Measurements from ENCODE around the gene PARM1.

Gene PARM1

DNA sequence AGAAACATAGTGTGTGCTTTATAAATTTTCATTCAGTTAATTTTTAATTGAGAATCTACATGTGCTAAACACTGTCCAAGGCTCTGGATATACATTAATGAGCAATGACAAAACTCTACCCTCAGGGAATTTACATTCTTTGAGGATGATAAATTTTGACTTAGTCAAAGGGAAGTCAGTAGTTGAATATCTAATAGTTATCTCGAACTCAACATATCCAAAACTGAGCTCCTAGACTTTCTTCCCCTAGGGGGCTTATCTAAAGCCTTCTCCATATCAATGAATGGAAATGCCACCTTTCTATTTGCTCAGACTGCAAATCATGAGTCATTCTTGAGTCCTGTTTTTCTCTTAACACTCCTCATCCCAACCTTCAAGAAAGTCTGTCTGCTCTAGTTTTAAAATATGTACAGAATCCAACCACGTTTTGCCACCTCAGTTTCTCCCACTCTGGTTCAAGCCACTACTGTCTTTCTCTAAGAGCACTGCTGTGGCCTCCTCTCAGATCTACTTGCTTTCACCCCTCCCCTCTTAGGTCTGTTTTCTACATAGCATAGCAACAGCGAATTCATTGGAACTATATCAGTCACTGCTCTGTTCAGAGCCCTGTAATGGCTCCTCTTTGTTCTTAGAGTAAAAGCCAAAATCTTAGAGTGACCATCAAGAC is 9.5 kb downstream of the PARM1 start:
- TF ChIP-seq TAF1 (IDR thresholded peaks at IDR 0.05; ENCODE audit: low read depth) (no peak), TCF12 (IDR thresholded peaks at IDR 0.05; ENCODE audit: low read depth) (no peak), EGR1 (IDR thresholded peaks at IDR 0.05) (no peak), ZBTB7A (IDR thresholded peaks at IDR 0.05; ENCODE audit: low read depth) (no peak), FOXM1 (IDR thresholded peaks at IDR 0.05; ENCODE audit: borderline replicate concordance, low read depth) (no peak), EP300 (IDR thresholded peaks at IDR 0.05; ENCODE audit: borderline replicate concordance) (no peak)

DNA sequence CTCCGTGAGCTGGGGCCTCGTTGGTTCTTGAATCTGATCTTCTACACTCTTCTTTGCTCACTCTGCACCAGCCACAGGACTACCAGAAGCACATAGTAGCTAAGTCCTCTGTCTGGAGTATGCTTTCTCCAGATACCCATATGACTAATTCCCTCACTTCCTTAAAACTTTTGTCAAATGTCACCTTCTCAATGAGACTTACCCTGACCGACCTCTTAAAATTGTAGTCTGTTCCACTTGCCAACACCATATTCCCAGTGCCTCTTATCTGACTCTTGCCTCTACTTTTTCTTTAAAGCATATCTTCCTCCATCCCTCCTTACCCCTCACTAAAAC is 10.0 kb downstream of the PARM1 start:
- TF ChIP-seq, protein P1, sequence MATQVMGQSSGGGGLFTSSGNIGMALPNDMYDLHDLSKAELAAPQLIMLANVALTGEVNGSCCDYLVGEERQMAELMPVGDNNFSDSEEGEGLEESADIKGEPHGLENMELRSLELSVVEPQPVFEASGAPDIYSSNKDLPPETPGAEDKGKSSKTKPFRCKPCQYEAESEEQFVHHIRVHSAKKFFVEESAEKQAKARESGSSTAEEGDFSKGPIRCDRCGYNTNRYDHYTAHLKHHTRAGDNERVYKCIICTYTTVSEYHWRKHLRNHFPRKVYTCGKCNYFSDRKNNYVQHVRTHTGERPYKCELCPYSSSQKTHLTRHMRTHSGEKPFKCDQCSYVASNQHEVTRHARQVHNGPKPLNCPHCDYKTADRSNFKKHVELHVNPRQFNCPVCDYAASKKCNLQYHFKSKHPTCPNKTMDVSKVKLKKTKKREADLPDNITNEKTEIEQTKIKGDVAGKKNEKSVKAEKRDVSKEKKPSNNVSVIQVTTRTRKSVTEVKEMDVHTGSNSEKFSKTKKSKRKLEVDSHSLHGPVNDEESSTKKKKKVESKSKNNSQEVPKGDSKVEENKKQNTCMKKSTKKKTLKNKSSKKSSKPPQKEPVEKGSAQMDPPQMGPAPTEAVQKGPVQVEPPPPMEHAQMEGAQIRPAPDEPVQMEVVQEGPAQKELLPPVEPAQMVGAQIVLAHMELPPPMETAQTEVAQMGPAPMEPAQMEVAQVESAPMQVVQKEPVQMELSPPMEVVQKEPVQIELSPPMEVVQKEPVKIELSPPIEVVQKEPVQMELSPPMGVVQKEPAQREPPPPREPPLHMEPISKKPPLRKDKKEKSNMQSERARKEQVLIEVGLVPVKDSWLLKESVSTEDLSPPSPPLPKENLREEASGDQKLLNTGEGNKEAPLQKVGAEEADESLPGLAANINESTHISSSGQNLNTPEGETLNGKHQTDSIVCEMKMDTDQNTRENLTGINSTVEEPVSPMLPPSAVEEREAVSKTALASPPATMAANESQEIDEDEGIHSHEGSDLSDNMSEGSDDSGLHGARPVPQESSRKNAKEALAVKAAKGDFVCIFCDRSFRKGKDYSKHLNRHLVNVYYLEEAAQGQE (IDR thresholded peaks at IDR 0.05; ENCODE audit: low read depth), result no peak
- TF ChIP-seq FOXM1 (IDR thresholded peaks at IDR 0.05; ENCODE audit: borderline replicate concordance, low read depth) (no peak), CREB1 (IDR thresholded peaks at IDR 0.05; ENCODE audit: low read depth) (no peak), RAD21 (IDR thresholded peaks at IDR 0.05; ENCODE audit: low read depth) (no peak), CEBPB (IDR thresholded peaks at IDR 0.05) (no peak), TAF1 (IDR thresholded peaks at IDR 0.05; ENCODE audit: low read depth) (no peak), ZBTB7A (IDR thresholded peaks at IDR 0.05; ENCODE audit: low read depth) (no peak), EP300 (IDR thresholded peaks at IDR 0.05; ENCODE audit: borderline replicate concordance) (no peak), YY1 (IDR thresholded peaks at IDR 0.05; ENCODE audit: low read depth) (no peak), NFIC (IDR thresholded peaks at IDR 0.05) (no peak), EGR1 (IDR thresholded peaks at IDR 0.05) (no peak)
- TF ChIP-seq, protein P2, sequence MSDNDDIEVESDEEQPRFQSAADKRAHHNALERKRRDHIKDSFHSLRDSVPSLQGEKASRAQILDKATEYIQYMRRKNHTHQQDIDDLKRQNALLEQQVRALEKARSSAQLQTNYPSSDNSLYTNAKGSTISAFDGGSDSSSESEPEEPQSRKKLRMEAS (IDR thresholded peaks at IDR 0.05), result no peak

DNA sequence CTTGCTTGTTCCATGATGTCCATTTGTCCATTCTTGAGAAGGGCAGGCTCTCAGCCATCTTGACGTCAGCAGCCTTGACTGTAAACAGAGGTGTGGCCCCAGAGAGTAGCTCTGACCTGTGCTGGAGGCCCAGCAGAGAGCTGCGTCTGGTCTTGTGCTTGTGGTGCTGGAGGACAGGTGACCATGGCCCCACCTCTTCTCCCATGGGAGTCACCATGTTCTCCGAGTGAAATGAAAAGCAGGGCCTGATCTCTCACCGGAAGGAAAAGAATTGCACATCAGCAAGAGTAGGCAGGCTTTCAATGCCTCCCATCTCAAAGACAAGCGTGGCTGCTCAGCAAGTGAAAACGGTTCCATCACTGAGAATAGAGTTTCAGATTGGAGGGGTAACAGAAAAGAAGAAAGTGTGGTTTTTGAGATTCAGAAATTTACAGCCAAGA is 11.5 kb downstream of the PARM1 start:
- no peak for TF ChIP-seq EGR1 (IDR thresholded peaks at IDR 0.05)
- no peak for TF ChIP-seq NFIC (IDR thresholded peaks at IDR 0.05)
- TF ChIP-seq, protein P1 (IDR thresholded peaks at IDR 0.05; ENCODE audit: low read depth), result no peak
- TF ChIP-seq FOXM1 (IDR thresholded peaks at IDR 0.05; ENCODE audit: borderline replicate concordance, low read depth), result no peak
- no peak for TF ChIP-seq CEBPB (IDR thresholded peaks at IDR 0.05)
- no peak for TF ChIP-seq TCF12 (IDR thresholded peaks at IDR 0.05; ENCODE audit: low read depth)

DNA sequence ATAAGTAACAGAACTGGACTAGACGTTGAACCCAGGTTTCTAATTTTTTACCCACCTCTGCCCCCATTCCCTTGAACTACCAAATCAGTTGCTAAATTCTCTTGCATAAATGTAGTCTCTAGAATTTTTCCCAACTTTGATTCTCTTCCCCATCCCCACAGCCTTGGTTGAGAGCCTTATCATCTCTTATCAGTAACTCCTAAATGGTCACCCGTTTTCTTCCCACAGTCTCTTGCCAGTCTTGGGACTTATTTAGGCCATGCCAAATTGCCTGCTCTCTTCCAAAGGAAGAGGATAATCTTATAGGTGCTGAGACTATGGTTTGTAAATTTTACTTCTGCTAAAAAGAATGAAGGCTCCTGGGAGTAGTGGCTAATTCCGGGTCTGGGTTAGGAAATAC is 13.3 kb downstream of the PARM1 start:
- no peak for TF ChIP-seq NFIC (IDR thresholded peaks at IDR 0.05)
- TF ChIP-seq, protein P3, sequence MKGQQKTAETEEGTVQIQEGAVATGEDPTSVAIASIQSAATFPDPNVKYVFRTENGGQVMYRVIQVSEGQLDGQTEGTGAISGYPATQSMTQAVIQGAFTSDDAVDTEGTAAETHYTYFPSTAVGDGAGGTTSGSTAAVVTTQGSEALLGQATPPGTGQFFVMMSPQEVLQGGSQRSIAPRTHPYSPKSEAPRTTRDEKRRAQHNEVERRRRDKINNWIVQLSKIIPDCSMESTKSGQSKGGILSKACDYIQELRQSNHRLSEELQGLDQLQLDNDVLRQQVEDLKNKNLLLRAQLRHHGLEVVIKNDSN (IDR thresholded peaks at IDR 0.05), result no peak
- TF ChIP-seq, protein P1 (IDR thresholded peaks at IDR 0.05; ENCODE audit: low read depth), result no peak
- no peak for TF ChIP-seq TEAD4 (IDR thresholded peaks at IDR 0.05)
- no peak for TF ChIP-seq CREB1 (IDR thresholded peaks at IDR 0.05; ENCODE audit: low read depth)
- no peak for TF ChIP-seq YY1 (IDR thresholded peaks at IDR 0.05; ENCODE audit: low read depth)
- TF ChIP-seq FOXM1 (IDR thresholded peaks at IDR 0.05; ENCODE audit: borderline replicate concordance, low read depth), result no peak
- TF ChIP-seq, protein P2 (IDR thresholded peaks at IDR 0.05), result no peak
- no peak for TF ChIP-seq ZBTB7A (IDR thresholded peaks at IDR 0.05; ENCODE audit: low read depth)
- no peak for TF ChIP-seq TAF1 (IDR thresholded peaks at IDR 0.05; ENCODE audit: low read depth)
- TF ChIP-seq CEBPB (IDR thresholded peaks at IDR 0.05), result no peak
- no peak for TF ChIP-seq EGR1 (IDR thresholded peaks at IDR 0.05)
- TF ChIP-seq EP300 (IDR thresholded peaks at IDR 0.05; ENCODE audit: borderline replicate concordance), result no peak
- TF ChIP-seq RAD21 (IDR thresholded peaks at IDR 0.05; ENCODE audit: low read depth), result no peak
- no peak for TF ChIP-seq TCF12 (IDR thresholded peaks at IDR 0.05; ENCODE audit: low read depth)

DNA sequence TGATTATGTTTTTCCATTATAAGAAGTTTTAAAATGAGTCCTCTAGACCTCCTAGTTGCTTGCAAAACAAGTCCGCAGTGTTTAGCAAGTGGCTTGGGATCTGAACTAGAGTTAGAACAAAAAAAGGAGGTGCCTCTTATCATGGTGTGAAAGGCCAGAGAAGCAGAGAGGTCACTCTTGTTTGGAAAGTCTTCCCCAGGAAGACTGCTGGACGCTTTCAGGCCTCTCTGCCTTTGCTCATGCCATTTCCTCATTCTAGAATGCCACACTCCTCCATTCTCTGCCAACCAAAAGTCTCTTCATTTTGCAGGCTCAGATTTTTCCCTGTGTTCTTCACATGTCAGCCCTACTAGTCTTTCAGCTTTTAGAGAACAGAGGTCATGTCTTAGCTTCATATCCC is 14.9 kb downstream of the PARM1 start:
- no peak for TF ChIP-seq EGR1 (IDR thresholded peaks at IDR 0.05)
- TF ChIP-seq TAF1 (IDR thresholded peaks at IDR 0.05; ENCODE audit: low read depth), result no peak
- TF ChIP-seq CEBPB (IDR thresholded peaks at IDR 0.05), result no peak
- TF ChIP-seq TCF12 (IDR thresholded peaks at IDR 0.05; ENCODE audit: low read depth), result no peak
- TF ChIP-seq NFIC (IDR thresholded peaks at IDR 0.05), result no peak
- no peak for TF ChIP-seq FOXM1 (IDR thresholded peaks at IDR 0.05; ENCODE audit: borderline replicate concordance, low read depth)
- TF ChIP-seq, protein P1 (IDR thresholded peaks at IDR 0.05; ENCODE audit: low read depth), result no peak
- TF ChIP-seq TEAD4 (IDR thresholded peaks at IDR 0.05), result no peak
- TF ChIP-seq, protein P3 (IDR thresholded peaks at IDR 0.05), result no peak
- TF ChIP-seq ZBTB7A (IDR thresholded peaks at IDR 0.05; ENCODE audit: low read depth), result no peak
- TF ChIP-seq EP300 (IDR thresholded peaks at IDR 0.05; ENCODE audit: borderline replicate concordance), result no peak
- TF ChIP-seq, protein P2 (IDR thresholded peaks at IDR 0.05), result no peak
